SK-N-SH treated with all-trans-retinoic acid at 6 μM for 48 hours (cell line): Measurements from ENCODE around the gene AHCY.
A peak's percentile ranks its signal among the peaks of the same experiment; 100 is the strongest.

Experiments
- ATAC-seq: fragments of 200-7000 bp; cut with Tn5 transposase; 3 replicates; pipeline ENCODE4 v1.9.1; 2020; ENCODE audit warnings: mild to moderate bottlenecking, moderate library complexity
- BACH2 ChIP-seq: fragments of 250-450 bp; sonication (Bioruptor Pico); IDR thresholded peaks from 2 replicates; pipeline ENCODE4 v1.9.0; 2021; ENCODE audit warnings: mild to moderate bottlenecking, borderline replicate concordance
- CSDC2 ChIP-seq: fragments of 250-450 bp; sonication (Bioruptor Pico); IDR thresholded peaks from 2 replicates; pipeline ENCODE4 v1.5.0; 2020; ENCODE audit warnings: mild to moderate bottlenecking, moderate library complexity
- GLIS3 ChIP-seq: fragments of 250-450 bp; sonication (Bioruptor Pico); IDR thresholded peaks from 2 replicates; pipeline ENCODE4 v1.5.0; 2020; ENCODE audit warnings: mild to moderate bottlenecking, moderate library complexity
- ISL1 ChIP-seq: fragments of 250-450 bp; sonication (Bioruptor Pico); IDR thresholded peaks from 2 replicates; pipeline ENCODE4 v2.1.2; 2022; ENCODE audit warnings: mild to moderate bottlenecking, moderate library complexity
- OSR1 ChIP-seq: fragments of 250-450 bp; sonication (Bioruptor Pico); IDR thresholded peaks from 2 replicates; pipeline ENCODE4 v1.8.0; 2022; ENCODE audit warnings: moderate library complexity, mild to moderate bottlenecking, inconsistent platforms
- PPARA ChIP-seq: fragments of 250-450 bp; sonication (Bioruptor Pico); IDR thresholded peaks from 2 replicates; pipeline ENCODE4 v1.5.0; 2020; ENCODE audit warnings: mild to moderate bottlenecking, borderline replicate concordance
- SNAI2 ChIP-seq: fragments of 250-450 bp; sonication (Bioruptor Pico); IDR thresholded peaks from 2 replicates; pipeline ENCODE4 v1.5.0; 2020; ENCODE audit warnings: mild to moderate bottlenecking, moderate library complexity
- TOX ChIP-seq: fragments of 250-450 bp; sonication (Bioruptor Pico); IDR thresholded peaks from 2 replicates; pipeline ENCODE4 v1.8.0; 2021; ENCODE audit warnings: mild to moderate bottlenecking, moderate library complexity, borderline replicate concordance
- ZC3H10 ChIP-seq: fragments of 250-450 bp; sonication (Bioruptor Pico); IDR thresholded peaks from 2 replicates; pipeline ENCODE4 v1.5.1; 2021; ENCODE audit warnings: mild to moderate bottlenecking, moderate library complexity
- ZFP3 ChIP-seq: fragments of 250-450 bp; sonication (Bioruptor Pico); IDR thresholded peaks from 2 replicates; pipeline ENCODE4 v1.5.0; 2020; ENCODE audit warnings: mild to moderate bottlenecking, moderate library complexity
- ZNF565 ChIP-seq: fragments of 450-650 bp; formaldehyde crosslinking; conservative IDR thresholded peaks from 2 replicates; pipeline ENCODE4 v1.5.0; 2020; ENCODE audit warnings: low read depth, mild to moderate bottlenecking, moderate library complexity
- ZNF8 ChIP-seq: fragments of 450-650 bp; formaldehyde crosslinking; IDR thresholded peaks from 2 replicates; pipeline ENCODE4 v1.5.0; 2020; ENCODE audit warnings: mild to moderate bottlenecking, moderate library complexity
- TF ChIP-seq, protein P1 (sequence below): fragments of 250-450 bp; sonication (Bioruptor Pico); IDR thresholded peaks from 2 replicates; pipeline ENCODE4 v1.5.1; 2021; ENCODE audit warnings: mild to moderate bottlenecking, moderate library complexity
- TF ChIP-seq, protein P2 (sequence below): fragments of 250-450 bp; sonication (Bioruptor Pico); IDR thresholded peaks from 2 replicates; pipeline ENCODE4 v1.5.1; 2020; ENCODE audit warnings: low read depth, mild to moderate bottlenecking, moderate library complexity
- TF ChIP-seq, protein P3 (sequence below): fragments of 250-450 bp; sonication (Bioruptor Pico); IDR thresholded peaks from 2 replicates; pipeline ENCODE4 v1.8.0; 2021; ENCODE audit warnings: low read depth, mild to moderate bottlenecking, moderate library complexity, borderline replicate concordance
- TF ChIP-seq, protein P4 (sequence below): fragments of 250-450 bp; sonication (Bioruptor Pico); IDR thresholded peaks from 2 replicates; pipeline ENCODE4 v1.8.0; 2020; ENCODE audit warnings: mild to moderate bottlenecking, moderate library complexity, borderline replicate concordance

AHCY gene

DNA sequence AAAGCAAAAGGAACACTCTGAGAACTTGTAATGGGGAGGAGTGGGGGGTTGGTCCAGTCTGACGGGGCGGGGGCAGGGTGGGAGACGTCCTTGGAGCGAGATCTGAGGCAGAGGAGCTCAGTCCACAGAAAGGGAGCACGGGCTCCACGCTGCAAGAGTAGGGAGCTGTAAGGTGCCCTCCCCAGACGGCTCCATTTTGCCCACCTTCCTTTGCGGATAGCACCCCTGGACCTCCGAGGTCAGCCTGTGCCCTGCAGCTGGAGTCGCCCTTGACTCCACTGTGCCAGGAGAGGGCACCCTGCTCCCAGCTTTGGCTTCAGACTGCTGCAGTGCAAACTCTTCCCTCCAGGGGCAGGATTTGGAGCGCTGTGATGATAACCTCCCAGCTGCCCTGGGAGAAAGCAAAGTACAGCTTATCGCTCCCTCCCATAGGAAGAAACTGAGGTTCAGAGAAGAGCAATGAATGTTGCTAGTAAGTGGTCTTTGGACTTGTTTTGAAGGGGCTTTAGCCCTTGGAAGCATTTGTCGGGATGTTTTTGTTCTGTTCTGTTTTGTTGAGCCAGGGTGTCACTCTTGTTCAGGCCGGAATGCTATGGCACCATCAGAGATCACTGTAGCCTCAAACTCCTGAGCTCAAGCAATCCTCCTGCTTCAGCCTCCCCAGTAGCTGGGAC is 9.5 kb upstream of the AHCY start:
- TF ChIP-seq OSR1 (CRISPR knock-in tag) = no peak
- TF ChIP-seq ZFP3 = 0 out of 2 replicates have a peak, but pooled peaks have one; percentile 23
- no peak for TF ChIP-seq TOX
- 0 out of 2 replicates have a peak, but pooled peaks have one; percentile 16 for TF ChIP-seq GLIS3
- no peak for TF ChIP-seq PPARA (CRISPR knock-in tag)
- TF ChIP-seq CSDC2 (CRISPR knock-in tag) = no peak
- peak; percentile 100 for ATAC-seq

DNA sequence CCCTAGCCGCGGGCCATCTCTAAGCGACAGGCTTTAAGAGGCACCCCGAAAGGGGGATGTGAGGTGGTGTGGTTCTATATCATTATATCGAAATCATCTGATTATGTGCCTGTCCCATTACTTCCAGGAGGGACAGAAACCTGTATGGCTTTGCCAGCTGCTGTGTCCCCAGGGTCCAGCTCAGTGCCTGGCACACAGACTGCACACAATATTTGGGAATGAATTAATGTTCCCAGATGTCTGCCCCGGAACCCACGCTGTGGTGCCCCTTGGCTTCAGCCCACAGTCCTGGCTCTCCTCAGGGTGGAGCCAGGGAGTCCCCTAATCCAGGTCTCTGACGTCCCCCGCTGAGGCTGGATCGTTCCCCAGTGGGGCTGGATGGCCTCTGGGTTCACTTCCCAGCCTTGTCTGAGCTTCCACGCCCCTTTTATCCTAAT is 8.9 kb upstream of the AHCY start:
- ATAC-seq = no peak; the same call in 2 of the 3 replicates
- TF ChIP-seq, protein P1, sequence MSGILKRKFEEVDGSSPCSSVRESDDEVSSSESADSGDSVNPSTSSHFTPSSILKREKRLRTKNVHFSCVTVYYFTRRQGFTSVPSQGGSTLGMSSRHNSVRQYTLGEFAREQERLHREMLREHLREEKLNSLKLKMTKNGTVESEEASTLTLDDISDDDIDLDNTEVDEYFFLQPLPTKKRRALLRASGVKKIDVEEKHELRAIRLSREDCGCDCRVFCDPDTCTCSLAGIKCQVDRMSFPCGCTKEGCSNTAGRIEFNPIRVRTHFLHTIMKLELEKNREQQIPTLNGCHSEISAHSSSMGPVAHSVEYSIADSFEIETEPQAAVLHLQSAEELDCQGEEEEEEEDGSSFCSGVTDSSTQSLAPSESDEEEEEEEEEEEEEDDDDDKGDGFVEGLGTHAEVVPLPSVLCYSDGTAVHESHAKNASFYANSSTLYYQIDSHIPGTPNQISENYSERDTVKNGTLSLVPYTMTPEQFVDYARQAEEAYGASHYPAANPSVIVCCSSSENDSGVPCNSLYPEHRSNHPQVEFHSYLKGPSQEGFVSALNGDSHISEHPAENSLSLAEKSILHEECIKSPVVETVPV = no peak
- no peak for TF ChIP-seq SNAI2 (CRISPR knock-in tag)

DNA sequence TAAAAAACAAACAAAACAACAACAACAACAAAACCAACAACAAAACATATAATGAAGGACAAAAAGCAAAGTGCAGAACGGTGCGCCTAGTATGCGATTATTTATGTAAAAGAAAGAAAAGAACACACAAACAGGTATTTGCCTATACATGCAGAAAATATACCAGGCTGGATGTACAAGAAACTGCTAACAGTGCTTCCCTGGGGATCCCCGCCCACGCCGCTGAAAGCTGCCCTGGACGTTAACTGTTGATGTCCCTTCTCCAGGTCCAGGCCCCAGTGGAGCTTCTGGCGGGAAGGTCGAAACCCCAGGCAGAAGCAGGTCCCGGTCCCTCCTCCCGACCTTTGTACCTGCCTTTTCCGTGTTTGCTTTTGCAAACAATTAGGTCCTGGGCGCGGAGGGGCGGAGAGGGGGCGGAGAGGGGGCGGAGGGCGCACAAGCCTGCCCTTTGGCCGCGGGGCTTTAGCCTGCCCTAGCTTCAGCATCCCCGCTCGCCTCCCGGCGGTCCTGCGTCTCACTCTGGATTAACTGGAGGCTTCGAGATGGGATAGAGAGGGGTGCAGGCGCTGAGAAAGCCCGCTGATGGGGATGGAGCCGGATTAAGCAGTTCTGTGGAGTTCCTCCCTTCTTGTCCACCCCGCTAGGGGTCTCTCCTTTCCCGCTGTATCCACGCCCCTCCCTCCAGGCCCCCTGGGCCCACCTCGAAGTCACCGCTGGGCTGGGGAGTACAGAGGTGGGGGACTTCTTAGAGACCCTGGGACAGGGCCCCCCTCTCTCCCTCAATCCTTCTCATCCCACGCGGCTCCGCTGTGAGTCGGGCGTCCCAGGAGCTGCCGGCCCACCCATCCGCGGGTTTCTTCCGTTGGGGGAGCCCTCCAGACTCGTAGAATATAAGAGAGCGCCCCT is 8.2 kb upstream of the AHCY start:
- ATAC-seq = no peak
- TF ChIP-seq BACH2 (CRISPR knock-in tag) (no peak), GLIS3 (no peak), ZNF565 (no peak), ZC3H10 (CRISPR knock-in tag) (no peak), OSR1 (CRISPR knock-in tag) (no peak), ISL1 (CRISPR knock-in tag) (no peak), ZFP3 (no peak), PPARA (CRISPR knock-in tag) (no peak)
- TF ChIP-seq, protein P2, sequence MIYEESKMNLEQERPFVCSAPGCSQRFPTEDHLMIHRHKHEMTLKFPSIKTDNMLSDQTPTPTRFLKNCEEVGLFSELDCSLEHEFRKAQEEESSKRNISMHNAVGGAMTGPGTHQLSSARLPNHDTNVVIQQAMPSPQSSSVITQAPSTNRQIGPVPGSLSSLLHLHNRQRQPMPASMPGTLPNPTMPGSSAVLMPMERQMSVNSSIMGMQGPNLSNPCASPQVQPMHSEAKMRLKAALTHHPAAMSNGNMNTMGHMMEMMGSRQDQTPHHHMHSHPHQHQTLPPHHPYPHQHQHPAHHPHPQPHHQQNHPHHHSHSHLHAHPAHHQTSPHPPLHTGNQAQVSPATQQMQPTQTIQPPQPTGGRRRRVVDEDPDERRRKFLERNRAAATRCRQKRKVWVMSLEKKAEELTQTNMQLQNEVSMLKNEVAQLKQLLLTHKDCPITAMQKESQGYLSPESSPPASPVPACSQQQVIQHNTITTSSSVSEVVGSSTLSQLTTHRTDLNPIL (CRISPR knock-in tag) = no peak
- TF ChIP-seq, protein P3, sequence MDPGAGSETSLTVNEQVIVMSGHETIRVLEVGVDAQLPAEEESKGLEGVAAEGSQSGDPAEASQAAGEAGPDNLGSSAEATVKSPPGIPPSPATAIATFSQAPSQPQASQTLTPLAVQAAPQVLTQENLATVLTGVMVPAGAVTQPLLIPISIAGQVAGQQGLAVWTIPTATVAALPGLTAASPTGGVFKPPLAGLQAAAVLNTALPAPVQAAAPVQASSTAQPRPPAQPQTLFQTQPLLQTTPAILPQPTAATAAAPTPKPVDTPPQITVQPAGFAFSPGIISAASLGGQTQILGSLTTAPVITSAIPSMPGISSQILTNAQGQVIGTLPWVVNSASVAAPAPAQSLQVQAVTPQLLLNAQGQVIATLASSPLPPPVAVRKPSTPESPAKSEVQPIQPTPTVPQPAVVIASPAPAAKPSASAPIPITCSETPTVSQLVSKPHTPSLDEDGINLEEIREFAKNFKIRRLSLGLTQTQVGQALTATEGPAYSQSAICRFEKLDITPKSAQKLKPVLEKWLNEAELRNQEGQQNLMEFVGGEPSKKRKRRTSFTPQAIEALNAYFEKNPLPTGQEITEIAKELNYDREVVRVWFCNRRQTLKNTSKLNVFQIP (CRISPR knock-in tag) = no peak
- TF ChIP-seq, protein P1 = no peak

DNA sequence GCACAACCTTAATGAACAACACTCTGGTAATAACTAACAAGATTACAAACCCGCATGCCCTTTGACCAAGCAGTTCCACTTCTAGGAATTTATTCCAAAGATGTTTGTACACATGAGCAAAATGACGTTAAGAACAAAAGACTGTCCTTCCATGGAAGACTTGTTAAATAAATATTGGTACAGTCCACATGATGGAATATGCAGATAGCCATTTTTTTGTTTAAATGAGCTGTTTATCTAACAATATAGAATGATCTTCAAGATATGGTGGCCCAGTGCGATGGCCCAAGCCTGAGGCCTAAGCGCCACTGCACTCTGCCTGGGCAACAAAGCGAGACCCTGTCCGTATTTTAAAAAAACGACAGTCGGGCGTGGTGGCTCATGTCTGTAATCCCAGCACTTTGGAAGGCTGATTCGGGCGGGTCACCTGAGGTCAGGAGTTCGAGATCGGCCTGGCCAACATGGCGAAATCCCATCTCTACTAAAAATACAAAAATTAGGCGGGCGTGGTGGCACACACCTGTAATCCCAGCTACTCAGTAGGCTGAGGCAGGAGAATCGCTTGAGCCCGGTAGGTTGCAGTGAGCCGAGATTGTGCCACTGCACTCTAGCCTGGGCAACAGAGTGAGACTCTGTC is 7.4 kb upstream of the AHCY start:
- no peak for ATAC-seq
- no peak for TF ChIP-seq BACH2 (CRISPR knock-in tag)
- no peak for TF ChIP-seq ZNF8
- TF ChIP-seq, protein P4, sequence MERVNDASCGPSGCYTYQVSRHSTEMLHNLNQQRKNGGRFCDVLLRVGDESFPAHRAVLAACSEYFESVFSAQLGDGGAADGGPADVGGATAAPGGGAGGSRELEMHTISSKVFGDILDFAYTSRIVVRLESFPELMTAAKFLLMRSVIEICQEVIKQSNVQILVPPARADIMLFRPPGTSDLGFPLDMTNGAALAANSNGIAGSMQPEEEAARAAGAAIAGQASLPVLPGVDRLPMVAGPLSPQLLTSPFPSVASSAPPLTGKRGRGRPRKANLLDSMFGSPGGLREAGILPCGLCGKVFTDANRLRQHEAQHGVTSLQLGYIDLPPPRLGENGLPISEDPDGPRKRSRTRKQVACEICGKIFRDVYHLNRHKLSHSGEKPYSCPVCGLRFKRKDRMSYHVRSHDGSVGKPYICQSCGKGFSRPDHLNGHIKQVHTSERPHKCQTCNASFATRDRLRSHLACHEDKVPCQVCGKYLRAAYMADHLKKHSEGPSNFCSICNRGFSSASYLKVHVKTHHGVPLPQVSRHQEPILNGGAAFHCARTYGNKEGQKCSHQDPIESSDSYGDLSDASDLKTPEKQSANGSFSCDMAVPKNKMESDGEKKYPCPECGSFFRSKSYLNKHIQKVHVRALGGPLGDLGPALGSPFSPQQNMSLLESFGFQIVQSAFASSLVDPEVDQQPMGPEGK = no peak
- no peak for TF ChIP-seq ISL1 (CRISPR knock-in tag)
